ENCODE data around the gene MAPKBP1.
"Not testable (repeated sequence)": the region's sequence is repeated elsewhere in the genome, so short reads cannot be mapped to it uniquely, and the experiment has no call there.

The MAPKBP1 gene

DNA sequence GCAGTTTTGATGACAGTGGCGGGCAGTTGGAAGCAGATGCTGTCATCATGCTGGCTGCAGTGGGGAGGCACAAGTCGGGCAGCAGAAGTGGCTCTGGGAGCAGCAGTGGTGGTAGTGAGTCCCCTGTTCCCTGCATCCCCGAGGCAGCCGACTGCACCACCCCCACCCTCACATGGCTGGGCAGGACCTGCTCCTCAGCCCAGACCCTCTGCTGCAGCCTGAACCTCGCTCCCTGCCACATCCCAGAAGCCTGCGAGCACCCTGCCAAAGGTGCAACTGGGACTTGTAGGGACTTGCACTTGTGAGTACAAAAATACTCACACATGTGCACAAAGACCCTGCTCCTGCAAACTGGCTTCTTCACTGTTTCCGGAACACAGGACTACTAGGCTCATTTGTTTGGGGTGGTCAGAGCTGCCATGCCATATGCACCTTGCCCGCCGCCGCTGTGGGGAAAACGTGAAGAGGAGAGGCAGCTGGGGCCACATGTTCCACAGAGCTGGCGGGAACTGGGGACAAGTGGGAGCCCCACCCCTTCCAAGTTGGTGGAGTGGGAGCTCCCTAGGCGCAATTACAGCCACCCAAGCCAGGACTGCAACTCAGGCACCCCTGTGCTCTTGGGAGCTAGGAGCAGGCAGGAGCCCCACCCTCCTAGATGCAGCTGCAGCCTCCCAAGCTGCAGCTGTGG lies 55.8 kb downstream of the MAPKBP1 start:
- no peak for DNase-seq

DNA sequence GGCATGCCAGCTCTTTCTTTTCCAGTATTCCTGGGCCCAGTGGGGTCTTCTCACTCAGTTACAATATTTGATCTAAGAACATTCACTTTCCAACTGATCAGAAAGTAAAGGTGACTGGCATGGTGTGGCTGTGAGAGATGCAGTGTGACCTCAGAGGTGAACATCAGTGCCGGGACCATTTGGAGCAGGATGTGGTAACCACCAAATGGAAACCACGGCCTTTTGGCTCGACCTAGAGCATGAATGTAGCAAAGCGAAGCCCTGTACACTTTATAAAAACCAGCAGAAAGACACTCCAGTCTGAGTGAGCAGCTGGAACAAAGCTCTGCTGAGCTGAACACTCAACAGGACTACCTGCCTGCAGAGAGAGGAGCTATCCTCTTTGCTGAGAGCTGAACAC lies 57.0 kb downstream of the MAPKBP1 start:
- DNase-seq: not testable (repeated sequence)

DNA sequence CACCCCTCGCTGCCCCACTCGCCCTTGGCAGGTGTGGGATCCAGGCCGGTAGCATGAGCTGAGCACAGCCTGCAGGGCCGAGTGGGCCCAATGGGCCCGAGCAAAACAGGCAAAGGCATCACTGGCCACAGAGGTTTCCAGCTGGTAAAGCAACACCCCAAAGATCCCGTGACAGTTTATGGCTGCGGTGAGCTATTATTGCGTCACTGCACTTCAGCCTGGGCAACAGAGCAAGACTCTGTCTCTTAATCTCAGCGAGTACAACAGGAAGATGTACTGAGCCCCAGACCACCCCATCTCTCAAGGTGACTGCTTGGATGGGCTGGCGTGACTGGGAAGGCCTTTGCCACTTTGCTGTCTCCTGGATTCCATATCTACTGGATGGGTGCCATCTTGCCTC lies 57.9 kb downstream of the MAPKBP1 start:
- DNase-seq: no peak

GRCh38 chr15:41832875-41833274 lies 58.6 kb downstream of the MAPKBP1 start:
- DNase-seq: no peak

GRCh38 chr15:41834096-41834495 lies 59.8 kb downstream of the MAPKBP1 start:
- DNase-seq: no peak

GRCh38 chr15:41836073-41836472 lies 61.8 kb downstream of the MAPKBP1 start:
- DNase-seq: no peak

- no peak for DNase-seq
These were observed 62.6 kb downstream of the MAPKBP1 start for GRCh38 chr15:41836713-41837454.

DNA sequence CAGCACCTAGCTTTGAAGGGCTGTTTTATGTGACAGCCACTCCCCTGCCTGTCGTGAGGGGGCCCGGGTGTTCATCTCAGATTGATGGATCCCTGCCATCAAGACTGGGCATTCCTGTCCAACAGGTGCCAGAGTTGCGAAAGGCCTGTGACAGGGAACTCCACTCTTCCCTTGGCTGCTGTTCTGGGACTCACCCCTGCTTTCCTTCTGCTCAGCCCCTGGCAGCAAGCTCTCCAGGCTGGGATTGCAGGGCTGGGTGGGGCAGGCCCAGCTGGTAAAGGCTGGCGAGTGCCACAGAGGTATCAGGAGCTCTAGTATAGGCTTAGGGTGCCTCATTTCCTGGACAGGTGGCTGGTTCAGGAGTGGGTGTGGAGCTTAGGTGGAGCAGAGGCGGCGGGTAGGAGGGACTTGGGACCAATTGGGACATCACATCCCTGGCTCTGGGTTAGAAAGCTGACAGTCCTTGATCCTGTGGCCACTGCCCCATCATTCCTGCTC lies 64.2 kb downstream of the MAPKBP1 start, which contains the start of gene PLA2G4B:
TSS of gene PLA2G4B (plus strand) at position 448 of the 498 bp plus-strand sequence. CDS start 67 bp downstream, outside the sequence.
- DNase-seq: no peak

DNA sequence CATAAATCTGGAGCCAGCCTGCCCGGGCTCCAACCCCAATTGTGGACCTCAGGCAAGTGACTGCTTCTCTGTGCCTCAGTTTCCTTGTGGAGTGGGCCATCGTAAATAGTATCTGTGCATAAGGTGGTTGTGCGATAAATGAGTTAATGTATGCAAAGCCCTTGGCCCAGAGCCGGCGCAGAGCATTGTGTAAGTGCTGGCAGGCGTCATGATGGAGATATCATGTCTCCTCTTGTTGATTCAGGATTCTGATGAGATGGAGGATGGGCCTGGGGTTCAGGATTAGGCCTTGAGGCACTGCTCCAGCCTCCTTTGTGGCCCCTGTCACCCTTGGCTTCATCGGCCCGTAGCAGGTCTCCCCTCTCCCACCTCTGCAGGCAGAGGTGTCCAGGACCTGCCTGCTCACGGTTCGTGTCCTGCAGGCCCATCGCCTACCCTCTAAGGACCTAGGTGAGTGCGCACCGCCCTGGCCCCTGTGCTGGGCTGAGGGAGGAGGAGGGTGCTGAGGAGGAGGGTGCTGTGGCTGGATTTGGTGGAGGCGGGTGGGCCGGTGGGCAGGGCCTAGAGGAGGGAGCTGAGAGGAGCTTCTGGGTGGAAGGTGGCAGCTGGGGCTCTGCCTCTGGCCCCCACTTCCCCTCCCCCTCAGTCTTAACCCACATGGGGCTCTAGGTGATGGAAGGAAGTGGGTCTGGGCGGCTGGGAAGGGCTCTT lies 65.7 kb downstream of the MAPKBP1 start:
- no peak for DNase-seq

DNA sequence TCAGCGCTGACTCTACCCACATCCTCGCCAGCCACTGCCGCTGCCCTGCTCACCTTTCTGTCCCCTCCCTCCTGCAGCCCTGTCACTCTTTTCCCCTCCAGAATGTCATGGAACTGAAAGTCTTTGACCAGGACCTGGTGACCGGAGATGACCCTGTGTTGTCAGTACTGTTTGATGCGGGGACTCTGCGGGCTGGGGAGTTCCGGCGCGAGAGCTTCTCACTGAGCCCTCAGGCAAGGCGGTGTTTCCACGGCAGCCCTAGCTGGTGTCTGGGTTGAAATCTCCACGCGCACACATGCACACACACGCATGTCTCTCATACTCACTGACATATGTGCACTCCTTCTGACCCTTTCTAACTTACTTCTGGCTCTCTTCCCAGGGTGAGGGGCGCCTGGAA lies 66.4 kb downstream of the MAPKBP1 start:
- no peak for DNase-seq

DNA sequence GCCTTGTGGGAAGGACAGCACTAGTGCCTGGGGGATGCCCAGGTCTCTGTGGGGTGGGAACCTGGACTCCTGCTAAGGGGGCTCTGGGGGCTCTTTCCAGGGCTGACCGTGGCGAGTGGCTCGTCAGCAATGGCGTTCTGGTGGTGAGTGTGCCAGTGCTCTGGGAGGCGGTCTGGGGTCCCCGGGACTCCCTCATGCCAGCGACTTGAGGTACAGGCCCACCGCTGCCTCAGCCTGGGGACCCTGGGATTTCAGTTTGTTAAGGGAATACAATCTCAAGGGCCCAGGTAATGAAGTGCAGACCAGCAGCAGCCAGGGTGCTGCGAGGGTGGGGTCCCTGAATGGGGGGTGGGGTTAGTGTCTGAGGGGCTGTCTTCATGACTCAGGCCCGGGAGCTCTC lies 66.8 kb downstream of the MAPKBP1 start:
- DNase-seq: no peak

GRCh38 chr15:41842229-41842628 lies 67.9 kb downstream of the MAPKBP1 start:
- no peak for DNase-seq

DNA sequence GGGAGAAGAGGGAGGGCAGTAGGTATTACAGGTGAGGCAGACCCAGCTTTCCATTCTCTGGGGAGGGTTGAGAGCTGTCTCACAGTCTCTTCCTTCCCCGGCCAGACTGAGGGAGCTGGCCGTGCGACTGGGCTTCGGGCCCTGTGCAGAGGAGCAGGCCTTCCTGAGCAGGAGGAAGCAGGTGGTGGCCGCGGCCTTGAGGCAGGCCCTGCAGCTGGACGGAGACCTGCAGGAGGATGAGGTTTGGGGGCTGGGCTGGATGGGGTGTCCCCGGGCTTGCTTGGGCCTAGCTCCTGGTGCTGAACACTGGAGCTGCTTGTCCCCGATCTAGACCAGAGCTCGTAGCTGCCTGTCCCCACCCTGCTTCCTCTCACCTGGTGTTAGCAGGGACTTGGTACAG lies 69.3 kb downstream of the MAPKBP1 start:
- no peak for DNase-seq

- DNase-seq: no peak
These were observed 70.5 kb downstream of the MAPKBP1 start for GRCh38 chr15:41844814-41845213.

DNA sequence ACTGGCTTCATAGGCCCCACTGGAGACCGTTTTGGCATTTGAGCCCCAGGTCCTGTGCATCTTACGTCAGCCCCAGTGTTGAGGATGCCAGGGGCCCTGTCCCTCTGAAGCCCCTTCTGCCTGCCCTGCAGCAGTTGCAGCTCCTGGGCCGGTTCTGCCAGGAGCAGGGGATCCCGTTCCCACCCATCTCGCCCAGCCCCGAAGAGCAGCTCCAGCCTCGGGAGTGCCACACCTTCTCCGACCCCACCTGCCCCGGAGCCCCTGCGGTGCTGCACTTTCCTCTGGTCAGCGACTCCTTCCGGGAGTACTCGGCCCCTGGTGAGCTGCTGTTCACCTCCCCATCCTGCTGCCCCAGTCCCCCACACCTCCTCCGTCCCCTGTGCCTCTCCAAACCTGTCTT lies 72.9 kb downstream of the MAPKBP1 start:
- no peak for DNase-seq

DNA sequence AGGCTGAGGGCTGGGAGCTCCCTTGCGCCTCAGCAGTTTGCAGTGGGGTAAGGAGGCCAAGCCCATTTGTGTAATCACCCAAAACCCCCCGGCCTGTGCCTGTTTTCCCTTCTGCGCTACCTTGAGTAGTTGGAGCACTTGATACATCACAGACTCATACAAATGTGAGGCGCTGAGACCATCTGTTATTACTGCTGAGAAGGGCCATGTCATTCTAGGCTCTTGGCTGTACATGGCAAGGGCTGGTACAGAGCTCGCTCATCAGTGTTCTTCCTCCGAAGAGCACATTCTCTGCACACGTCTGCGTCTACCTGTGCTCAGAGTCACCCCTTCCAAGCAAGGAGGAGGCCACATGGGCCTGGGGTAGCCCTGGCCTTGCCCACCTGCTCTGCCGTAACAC lies 73.7 kb downstream of the MAPKBP1 start:
- no peak for DNase-seq

DNA sequence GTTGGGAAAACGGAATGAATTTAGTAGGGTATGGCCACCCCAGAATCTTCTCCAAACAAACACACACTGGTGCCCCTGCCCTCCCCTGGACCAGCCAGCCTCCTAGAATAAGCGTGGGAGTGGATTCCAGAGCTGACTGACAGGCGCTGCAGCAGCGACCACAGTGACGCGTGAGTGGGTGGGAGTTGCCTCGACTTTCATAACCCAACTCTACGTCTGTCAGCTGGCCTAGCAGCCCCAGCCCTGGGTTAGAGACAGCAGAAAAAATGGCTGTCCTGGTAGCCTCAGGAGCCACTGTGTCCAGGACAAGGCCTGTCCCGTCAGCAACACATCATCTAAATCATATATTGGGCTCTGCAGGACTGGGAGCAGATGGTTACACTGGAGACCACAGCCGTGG lies 74.3 kb downstream of the MAPKBP1 start:
- DNase-seq: no peak

DNA sequence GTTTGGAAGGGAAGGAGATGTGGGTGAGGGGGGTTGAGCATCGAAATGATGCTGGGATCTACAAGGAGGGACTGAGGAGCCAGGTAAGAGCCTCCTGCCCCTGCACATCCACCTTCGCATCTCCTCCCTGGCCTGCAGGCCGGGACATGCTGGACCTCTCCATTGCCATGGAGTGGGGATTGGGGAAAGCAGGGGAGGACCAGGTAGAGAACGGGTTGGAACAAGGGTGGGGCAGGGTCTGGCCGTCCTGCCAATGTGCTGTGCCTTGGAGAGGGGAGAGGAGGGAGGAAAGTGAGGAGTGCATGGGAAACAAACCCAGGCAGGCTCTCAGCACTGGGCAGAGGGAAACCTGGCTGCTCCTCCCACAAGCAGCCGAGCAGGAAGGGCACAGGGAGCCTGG lies 74.9 kb downstream of the MAPKBP1 start:
- no peak for DNase-seq

- DNase-seq: no peak
These were observed 75.6 kb downstream of the MAPKBP1 start for GRCh38 chr15:41849861-41850260.

DNA sequence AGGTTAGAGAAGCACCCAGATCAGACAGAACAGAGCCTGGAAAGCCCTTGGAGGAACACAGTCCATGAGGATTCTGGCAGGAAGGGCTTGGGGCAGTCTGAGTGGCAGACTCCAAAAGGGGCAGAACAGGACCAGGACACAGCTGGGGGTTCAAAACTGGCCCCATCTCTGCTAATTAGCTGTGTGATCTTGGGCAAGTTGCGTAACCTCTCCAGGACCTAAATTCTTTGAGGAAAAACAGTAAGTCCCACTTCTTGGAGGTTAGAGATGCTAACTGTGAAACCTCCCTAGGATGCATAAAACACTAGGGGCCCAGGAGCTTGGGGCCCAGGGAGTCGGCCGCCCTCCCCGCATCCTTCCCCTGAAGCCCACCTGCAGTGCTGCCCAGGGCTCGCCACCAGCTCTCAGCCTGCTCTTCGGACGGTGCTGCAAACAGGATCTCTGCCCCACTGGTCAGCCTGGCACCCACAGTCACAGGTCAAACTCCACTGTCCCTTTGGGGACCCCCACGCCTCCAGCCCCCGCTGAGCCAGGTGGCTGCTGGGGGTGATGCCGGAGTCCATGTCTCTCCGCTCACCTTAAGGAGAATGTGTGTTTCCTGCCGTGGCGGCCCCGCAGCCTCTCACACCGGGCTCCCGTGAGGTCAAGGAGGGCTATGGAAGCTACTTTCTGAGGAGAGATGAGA lies 76.3 kb downstream of the MAPKBP1 start:
- no peak for DNase-seq

- DNase-seq: no peak
These were observed 76.9 kb downstream of the MAPKBP1 start for GRCh38 chr15:41851167-41851523.

GRCh38 chr15:41851755-41852370 lies 77.6 kb downstream of the MAPKBP1 start:
- no peak for DNase-seq
